SK-N-SH treated with all-trans-retinoic acid at 6 μM for 48 hours (cell line): ENCODE results near the gene C5orf34.

Experiments used
- ATAC-seq: fragments of 200-7000 bp; cut with Tn5 transposase; 3 replicates; pipeline ENCODE4 v1.9.1; 2020; ENCODE audit warnings: mild to moderate bottlenecking, moderate library complexity
- ARNTL ChIP-seq: fragments of 450-650 bp; formaldehyde crosslinking; IDR thresholded peaks from 2 replicates; pipeline ENCODE4 v1.5.0; 2020; ENCODE audit warnings: low read depth, mild to moderate bottlenecking, moderate library complexity, borderline replicate concordance
- BACH2 ChIP-seq: fragments of 250-450 bp; sonication (Bioruptor Pico); IDR thresholded peaks from 2 replicates; pipeline ENCODE4 v1.9.0; 2021; ENCODE audit warnings: mild to moderate bottlenecking, borderline replicate concordance
- CREB5 ChIP-seq: fragments of 250-450 bp; sonication (Bioruptor Pico); IDR thresholded peaks from 2 replicates; pipeline ENCODE4 v1.5.1; 2020; ENCODE audit warnings: low read depth, mild to moderate bottlenecking, moderate library complexity
- CSDC2 ChIP-seq: fragments of 250-450 bp; sonication (Bioruptor Pico); IDR thresholded peaks from 2 replicates; pipeline ENCODE4 v1.5.0; 2020; ENCODE audit warnings: mild to moderate bottlenecking, moderate library complexity
- CSRNP3 ChIP-seq: fragments of 250-450 bp; sonication (Bioruptor Pico); IDR thresholded peaks from 2 replicates; pipeline ENCODE4 v1.5.1; 2021; ENCODE audit warnings: mild to moderate bottlenecking, moderate library complexity
- ESRRG ChIP-seq: fragments of 250-450 bp; sonication (Bioruptor Pico); IDR thresholded peaks from 2 replicates; pipeline ENCODE4 v1.6.1; 2021; ENCODE audit warnings: mild to moderate bottlenecking
- GLIS3 ChIP-seq: fragments of 250-450 bp; sonication (Bioruptor Pico); IDR thresholded peaks from 2 replicates; pipeline ENCODE4 v1.5.0; 2020; ENCODE audit warnings: mild to moderate bottlenecking, moderate library complexity
- ISL1 ChIP-seq: fragments of 250-450 bp; sonication (Bioruptor Pico); IDR thresholded peaks from 2 replicates; pipeline ENCODE4 v2.1.2; 2022; ENCODE audit warnings: mild to moderate bottlenecking, moderate library complexity
- OSR1 ChIP-seq: fragments of 250-450 bp; sonication (Bioruptor Pico); IDR thresholded peaks from 2 replicates; pipeline ENCODE4 v1.8.0; 2022; ENCODE audit warnings: moderate library complexity, mild to moderate bottlenecking, inconsistent platforms
- PPARA ChIP-seq: fragments of 250-450 bp; sonication (Bioruptor Pico); IDR thresholded peaks from 2 replicates; pipeline ENCODE4 v1.5.0; 2020; ENCODE audit warnings: mild to moderate bottlenecking, borderline replicate concordance
- SNAI2 ChIP-seq: fragments of 250-450 bp; sonication (Bioruptor Pico); IDR thresholded peaks from 2 replicates; pipeline ENCODE4 v1.5.0; 2020; ENCODE audit warnings: mild to moderate bottlenecking, moderate library complexity
- TCF4 ChIP-seq: fragments of 250-450 bp; sonication (Bioruptor Pico); IDR thresholded peaks from 2 replicates; pipeline ENCODE4 v1.8.0; 2021; ENCODE audit warnings: mild to moderate bottlenecking, moderate library complexity, borderline replicate concordance
- TOX ChIP-seq: fragments of 250-450 bp; sonication (Bioruptor Pico); IDR thresholded peaks from 2 replicates; pipeline ENCODE4 v1.8.0; 2021; ENCODE audit warnings: mild to moderate bottlenecking, moderate library complexity, borderline replicate concordance
- ZC3H10 ChIP-seq: fragments of 250-450 bp; sonication (Bioruptor Pico); IDR thresholded peaks from 2 replicates; pipeline ENCODE4 v1.5.1; 2021; ENCODE audit warnings: mild to moderate bottlenecking, moderate library complexity
- ZFP3 ChIP-seq: fragments of 250-450 bp; sonication (Bioruptor Pico); IDR thresholded peaks from 2 replicates; pipeline ENCODE4 v1.5.0; 2020; ENCODE audit warnings: mild to moderate bottlenecking, moderate library complexity
- ZFP30 ChIP-seq: fragments of 450-650 bp; formaldehyde crosslinking; IDR thresholded peaks from 2 replicates; pipeline ENCODE4 v1.5.0; 2022; ENCODE audit warnings: mild to moderate bottlenecking, moderate library complexity
- ZNF565 ChIP-seq: fragments of 450-650 bp; formaldehyde crosslinking; conservative IDR thresholded peaks from 2 replicates; pipeline ENCODE4 v1.5.0; 2020; ENCODE audit warnings: low read depth, mild to moderate bottlenecking, moderate library complexity
- ZNF8 ChIP-seq: fragments of 450-650 bp; formaldehyde crosslinking; IDR thresholded peaks from 2 replicates; pipeline ENCODE4 v1.5.0; 2020; ENCODE audit warnings: mild to moderate bottlenecking, moderate library complexity
- TF ChIP-seq, protein P1 (sequence below): fragments of 250-450 bp; sonication (Bioruptor Pico); IDR thresholded peaks from 2 replicates; pipeline ENCODE4 v1.5.0; 2020; ENCODE audit warnings: mild to moderate bottlenecking, moderate library complexity
- TF ChIP-seq, protein P2 (sequence below): fragments of 250-450 bp; sonication (Bioruptor Pico); IDR thresholded peaks from 2 replicates; pipeline ENCODE4 v1.8.0; 2021; ENCODE audit warnings: low read depth, mild to moderate bottlenecking, moderate library complexity, borderline replicate concordance

Gene C5orf34

GRCh38 chr5:43486353-43486752, 28.6 kb downstream of the C5orf34 start:
- TF ChIP-seq ZC3H10 (CRISPR knock-in tag) (no peak), ZNF565 (no peak), ZFP3 (CRISPR knock-in tag) (no peak), ZFP30 (CRISPR knock-in tag) (no peak), CREB5 (no peak), OSR1 (CRISPR knock-in tag) (no peak), GLIS3 (no peak), CSRNP3 (CRISPR knock-in tag) (no peak), SNAI2 (CRISPR knock-in tag) (no peak), PPARA (CRISPR knock-in tag) (no peak), TCF4 (CRISPR knock-in tag) (no peak)
- TF ChIP-seq, protein P1, sequence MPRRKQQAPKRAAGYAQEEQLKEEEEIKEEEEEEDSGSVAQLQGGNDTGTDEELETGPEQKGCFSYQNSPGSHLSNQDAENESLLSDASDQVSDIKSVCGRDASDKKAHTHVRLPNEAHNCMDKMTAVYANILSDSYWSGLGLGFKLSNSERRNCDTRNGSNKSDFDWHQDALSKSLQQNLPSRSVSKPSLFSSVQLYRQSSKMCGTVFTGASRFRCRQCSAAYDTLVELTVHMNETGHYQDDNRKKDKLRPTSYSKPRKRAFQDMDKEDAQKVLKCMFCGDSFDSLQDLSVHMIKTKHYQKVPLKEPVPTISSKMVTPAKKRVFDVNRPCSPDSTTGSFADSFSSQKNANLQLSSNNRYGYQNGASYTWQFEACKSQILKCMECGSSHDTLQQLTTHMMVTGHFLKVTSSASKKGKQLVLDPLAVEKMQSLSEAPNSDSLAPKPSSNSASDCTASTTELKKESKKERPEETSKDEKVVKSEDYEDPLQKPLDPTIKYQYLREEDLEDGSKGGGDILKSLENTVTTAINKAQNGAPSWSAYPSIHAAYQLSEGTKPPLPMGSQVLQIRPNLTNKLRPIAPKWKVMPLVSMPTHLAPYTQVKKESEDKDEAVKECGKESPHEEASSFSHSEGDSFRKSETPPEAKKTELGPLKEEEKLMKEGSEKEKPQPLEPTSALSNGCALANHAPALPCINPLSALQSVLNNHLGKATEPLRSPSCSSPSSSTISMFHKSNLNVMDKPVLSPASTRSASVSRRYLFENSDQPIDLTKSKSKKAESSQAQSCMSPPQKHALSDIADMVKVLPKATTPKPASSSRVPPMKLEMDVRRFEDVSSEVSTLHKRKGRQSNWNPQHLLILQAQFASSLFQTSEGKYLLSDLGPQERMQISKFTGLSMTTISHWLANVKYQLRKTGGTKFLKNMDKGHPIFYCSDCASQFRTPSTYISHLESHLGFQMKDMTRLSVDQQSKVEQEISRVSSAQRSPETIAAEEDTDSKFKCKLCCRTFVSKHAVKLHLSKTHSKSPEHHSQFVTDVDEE (CRISPR knock-in tag): no peak
- no peak for ATAC-seq

DNA sequence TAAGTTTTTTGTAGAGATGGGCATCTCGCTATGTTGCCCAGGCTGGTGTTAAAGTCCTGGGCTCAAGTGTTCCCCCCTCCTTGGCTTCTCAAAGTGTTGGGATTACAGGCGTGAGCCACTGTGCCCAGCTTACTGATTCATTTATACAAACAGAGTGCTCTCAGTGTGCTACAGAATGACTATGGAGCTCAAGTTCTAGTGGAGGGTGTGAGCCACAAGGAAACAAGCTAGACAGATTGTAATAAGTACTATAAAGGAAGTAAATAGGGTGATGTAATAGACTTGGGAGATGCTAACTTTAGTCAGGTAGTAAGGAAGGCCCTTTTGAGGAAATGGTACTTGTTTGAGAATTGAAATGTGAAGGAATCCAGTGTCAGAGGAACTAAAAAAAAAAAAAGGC, 29.5 kb downstream of the C5orf34 start:
- ATAC-seq: no peak
- TF ChIP-seq PPARA (CRISPR knock-in tag): no peak
- TF ChIP-seq BACH2 (CRISPR knock-in tag): no peak
- no peak for TF ChIP-seq ZNF8 (CRISPR knock-in tag)
- TF ChIP-seq, protein P1 (CRISPR knock-in tag): no peak
- no peak for TF ChIP-seq TCF4 (CRISPR knock-in tag)
- TF ChIP-seq ARNTL (CRISPR knock-in tag): no peak
- no peak for TF ChIP-seq ESRRG (CRISPR knock-in tag)
- no peak for TF ChIP-seq ISL1 (CRISPR knock-in tag)
- TF ChIP-seq, protein P2, sequence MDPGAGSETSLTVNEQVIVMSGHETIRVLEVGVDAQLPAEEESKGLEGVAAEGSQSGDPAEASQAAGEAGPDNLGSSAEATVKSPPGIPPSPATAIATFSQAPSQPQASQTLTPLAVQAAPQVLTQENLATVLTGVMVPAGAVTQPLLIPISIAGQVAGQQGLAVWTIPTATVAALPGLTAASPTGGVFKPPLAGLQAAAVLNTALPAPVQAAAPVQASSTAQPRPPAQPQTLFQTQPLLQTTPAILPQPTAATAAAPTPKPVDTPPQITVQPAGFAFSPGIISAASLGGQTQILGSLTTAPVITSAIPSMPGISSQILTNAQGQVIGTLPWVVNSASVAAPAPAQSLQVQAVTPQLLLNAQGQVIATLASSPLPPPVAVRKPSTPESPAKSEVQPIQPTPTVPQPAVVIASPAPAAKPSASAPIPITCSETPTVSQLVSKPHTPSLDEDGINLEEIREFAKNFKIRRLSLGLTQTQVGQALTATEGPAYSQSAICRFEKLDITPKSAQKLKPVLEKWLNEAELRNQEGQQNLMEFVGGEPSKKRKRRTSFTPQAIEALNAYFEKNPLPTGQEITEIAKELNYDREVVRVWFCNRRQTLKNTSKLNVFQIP (CRISPR knock-in tag): no peak
- no peak for TF ChIP-seq ZC3H10 (CRISPR knock-in tag)
- TF ChIP-seq SNAI2 (CRISPR knock-in tag): no peak
- TF ChIP-seq CSDC2 (CRISPR knock-in tag): no peak
- no peak for TF ChIP-seq TOX (CRISPR knock-in tag)
- no peak for TF ChIP-seq CSRNP3 (CRISPR knock-in tag)
- TF ChIP-seq CREB5: no peak
